Muscle layer of colon (tissue), 2 donors: ENCODE data around the gene ITIH3.

ENCODE experiments used
- H3K27ac ChIP-seq: one replicate; pipeline ENCODE4 v1.7.0; 2013; ENCODE audit warnings: low read depth, mild to moderate bottlenecking, low read length, moderate library complexity
- H3K27me3 ChIP-seq, 2 donors: one replicate each; pipeline ENCODE4 v1.7.0; 2013; ENCODE audit warnings: low read length in 2 of 2, mild to moderate bottlenecking in 2 of 2; ENCODE audit not compliant: insufficient read depth in 2 of 2, control insufficient read depth in 1 of 2
- H3K36me3 ChIP-seq: one replicate; pipeline ENCODE4 v1.7.0; 2013; ENCODE audit warnings: mild to moderate bottlenecking, low read length; ENCODE audit not compliant: insufficient read depth
- H3K4me1 ChIP-seq: one replicate; pipeline ENCODE4 v1.7.0; 2013; ENCODE audit warnings: mild to moderate bottlenecking, low read length; ENCODE audit not compliant: insufficient read depth
- H3K4me3 ChIP-seq, 2 donors: one replicate each; pipeline ENCODE4 v1.7.0; 2013; ENCODE audit warnings: low read length in 2 of 2, low read depth in 1 of 2, mild to moderate bottlenecking in 1 of 2, moderate library complexity in 1 of 2
- H3K9ac ChIP-seq: one replicate; pipeline ENCODE4 v1.7.0; 2013; ENCODE audit warnings: low read length
- H3K9me3 ChIP-seq: one replicate; pipeline ENCODE4 v1.7.0; 2013; ENCODE audit warnings: mild to moderate bottlenecking, low read length
- donor health status: abdominal sarcoma.
- donor health status: Adenocarcinoma of cecum.

ITIH3 gene

GRCh38 chr3:52819936-52820335 lies 25.3 kb downstream of the ITIH3 start:
- Histone ChIP-seq H3K9ac (no peak overlapping the region), H3K4me3 (no peak overlapping the region), H3K27ac (no peak overlapping the region), H3K36me3 (no peaks in the 10 kb centered on the region), H3K9me3 (no peaks in the 10 kb centered on the region), H3K4me1 (no peaks in the 10 kb centered on the region), H3K27me3 (no peaks in the 10 kb centered on the region)

- no peaks in the 10 kb centered on the region for H3K4me1 ChIP-seq
- no peak overlapping the region for H3K9ac ChIP-seq
- no peak overlapping the region for H3K4me3 ChIP-seq
- H3K36me3 ChIP-seq: no peaks in the 10 kb centered on the region
- H3K27ac ChIP-seq: no peak overlapping the region
- no peaks in the 10 kb centered on the region for H3K9me3 ChIP-seq
- H3K27me3 ChIP-seq: no peaks in the 10 kb centered on the region
Observed at GRCh38 chr3:52820736-52821135, 26.1 kb downstream of the ITIH3 start.

- H3K4me1 ChIP-seq: no peaks in the 10 kb centered on the region
- H3K9me3 ChIP-seq: no peaks in the 10 kb centered on the region
- no peak overlapping the region for H3K9ac ChIP-seq
- no peaks in the 10 kb centered on the region for H3K36me3 ChIP-seq
- H3K4me3 ChIP-seq: no peak overlapping the region
- no peaks in the 10 kb centered on the region for H3K27me3 ChIP-seq
- no peak overlapping the region for H3K27ac ChIP-seq
Observed at GRCh38 chr3:52822363-52822762, 27.8 kb downstream of the ITIH3 start.

GRCh38 chr3:52824037-52824436 lies 29.4 kb downstream of the ITIH3 start:
- H3K9me3 ChIP-seq: no peaks in the 10 kb centered on the region
- no peaks in the 10 kb centered on the region for H3K36me3 ChIP-seq
- H3K4me3 ChIP-seq: no peak overlapping the region
- no peaks in the 10 kb centered on the region for H3K27me3 ChIP-seq
- no peak overlapping the region for H3K9ac ChIP-seq
- no peak overlapping the region for H3K27ac ChIP-seq
- no peaks in the 10 kb centered on the region for H3K4me1 ChIP-seq

GRCh38 chr3:52827441-52827840 lies 32.8 kb downstream of the ITIH3 start:
- Histone ChIP-seq H3K9ac (no peak overlapping the region), H3K4me1 (peaks cover 13% of the 10 kb centered on the region), H3K27ac (no peak overlapping the region), H3K36me3 (no peaks in the 10 kb centered on the region), H3K27me3 (no peaks in the 10 kb centered on the region), H3K9me3 (no peaks in the 10 kb centered on the region), H3K4me3 (no peak overlapping the region)

- Histone ChIP-seq H3K9ac (no peak overlapping the region), H3K4me1 (peaks cover 13% of the 10 kb centered on the region), H3K27ac (no peak overlapping the region), H3K27me3 (no peaks in the 10 kb centered on the region), H3K36me3 (no peaks in the 10 kb centered on the region), H3K9me3 (no peaks in the 10 kb centered on the region), H3K4me3 (no peak overlapping the region)
Observed at GRCh38 chr3:52827866-52828376, 33.3 kb downstream of the ITIH3 start.

- Histone ChIP-seq H3K4me3 (no peak overlapping the region), H3K9ac (no peak overlapping the region), H3K36me3 (no peaks in the 10 kb centered on the region), H3K4me1 (peaks cover 13% of the 10 kb centered on the region), H3K9me3 (no peaks in the 10 kb centered on the region), H3K27me3 (no peaks in the 10 kb centered on the region), H3K27ac (no peak overlapping the region)
Observed at GRCh38 chr3:52829482-52829881, 34.9 kb downstream of the ITIH3 start.

GRCh38 chr3:52829906-52830463 lies 35.4 kb downstream of the ITIH3 start:
- Histone ChIP-seq H3K4me1 (peaks cover 13% of the 10 kb centered on the region), H3K9me3 (no peaks in the 10 kb centered on the region), H3K36me3 (no peaks in the 10 kb centered on the region), H3K4me3 (no peak overlapping the region), H3K27ac (no peak overlapping the region), H3K9ac (no peak overlapping the region), H3K27me3 (no peaks in the 10 kb centered on the region)

GRCh38 chr3:52830535-52831258 lies 36.1 kb downstream of the ITIH3 start, which contains the start of gene ITIH4:
ITIH4 (minus strand) TSS chr3:52830672; CDS start chr3:52830642, 30 bp downstream.
- Histone ChIP-seq H3K9ac (no peak within 1 kb of the TSS), H3K4me1 (peaks cover 13% of the 10 kb centered on the region), H3K9me3 (no peaks in the 10 kb centered on the region), H3K27me3 (no peaks in the 10 kb centered on the region), H3K27ac (no peak within 1 kb of the TSS), H3K4me3 (no peak within 1 kb of the TSS), H3K36me3 (no peaks in the 10 kb centered on the region)

- H3K9ac ChIP-seq: no peak overlapping the region
- H3K27me3 ChIP-seq: no peaks in the 10 kb centered on the region
- H3K9me3 ChIP-seq: no peaks in the 10 kb centered on the region
- no peaks in the 10 kb centered on the region for H3K36me3 ChIP-seq
- H3K27ac ChIP-seq: no peak overlapping the region
- no peak overlapping the region for H3K4me3 ChIP-seq
- peaks cover 13% of the 10 kb centered on the region for H3K4me1 ChIP-seq
Observed at GRCh38 chr3:52831500-52832301, 37.1 kb downstream of the ITIH3 start.

- Histone ChIP-seq H3K4me1 (peaks cover 13% of the 10 kb centered on the region), H3K9ac (no peak overlapping the region), H3K27me3 (no peaks in the 10 kb centered on the region), H3K9me3 (no peaks in the 10 kb centered on the region), H3K36me3 (peaks cover 2% of the 10 kb centered on the region), H3K27ac (no peak overlapping the region), H3K4me3 (no peak overlapping the region)
Observed at GRCh38 chr3:52833202-52833601, 38.6 kb downstream of the ITIH3 start.
